IMR-90 (cell line): ENCODE data around the gene ALK. TPM values are rescaled to one million over a fixed set of nuclear protein-coding genes. Genes with fewer than 3 reads are reported as not detected.

Source experiments
- ATAC-seq: fragments of 200-7000 bp; cut with Tn5 transposase; 2 replicates; pipeline ENCODE4 v1.9.1; 2020; ENCODE audit warnings: low read depth, mild to moderate bottlenecking, moderate library complexity
- BruUV-seq: library from RNA; stranded (reverse); fragments of 400-500 nt; replicated peaks from 2 replicates; lab custom pipeline; 2021; lab: Mats Ljungman, UMichigan
- CTCF ChIA-PET: fragments of 300-600 bp; formaldehyde crosslinking; extraction: SDS; loops from one replicate; lab custom pipeline; 2021; ENCODE audit warnings: antibody characterized with exemption; lab: Yijun Ruan, JAX
- POLR2A ChIA-PET: fragments of 300-600 bp; sonication (Branson Sonifier 250); formaldehyde crosslinking; loops from one replicate; lab custom pipeline; 2022; ENCODE audit warnings: antibody characterized with exemption; ENCODE audit not compliant: unreplicated experiment; lab: Charles Lee
- DNase-seq: peaks from one replicate; pipeline ENCODE4 v3.0.0; 2013
- H2AFZ ChIP-seq: replicated peaks from 2 replicates; pipeline ENCODE3; 2013; ENCODE audit warnings: low read length, mild to moderate bottlenecking; ENCODE audit not compliant: poor library complexity
- H2AK5ac ChIP-seq: 2 replicates; pipeline ENCODE4 v1.6.1; 2013; ENCODE audit warnings: low read depth, low read length, inconsistent platforms
- H2AK9ac ChIP-seq: replicated peaks from 2 replicates; pipeline ENCODE3; 2013; ENCODE audit warnings: mild to moderate bottlenecking, low read depth, low read length, moderate library complexity; ENCODE audit not compliant: poor library complexity
- H2BK120ac ChIP-seq: 2 replicates; pipeline ENCODE4 v1.6.1; 2013; ENCODE audit warnings: low read depth, low read length, inconsistent platforms
- H2BK15ac ChIP-seq: 3 replicates; pipeline ENCODE4 v1.6.1; 2013; ENCODE audit warnings: low read depth, low read length, inconsistent platforms
- H2BK20ac ChIP-seq: 2 replicates; pipeline ENCODE4 v1.6.1; 2013; ENCODE audit warnings: low read depth, mild to moderate bottlenecking, inconsistent platforms, low read length, moderate library complexity
- H2BK5ac ChIP-seq: 2 replicates; pipeline ENCODE4 v1.6.1; 2013; ENCODE audit warnings: mild to moderate bottlenecking, low read depth, low read length, inconsistent platforms; ENCODE audit not compliant: poor library complexity, severe bottlenecking
- H3K14ac ChIP-seq: replicated peaks from 2 replicates; pipeline ENCODE4 v1.6.1; 2013; ENCODE audit warnings: low read depth, low read length, inconsistent platforms
- H3K18ac ChIP-seq: 2 replicates; pipeline ENCODE4 v1.6.1; 2013; ENCODE audit warnings: low read depth, low read length, control low read depth
- H3K23ac ChIP-seq: 2 replicates; pipeline ENCODE4 v1.6.1; 2013; ENCODE audit warnings: low read depth, low read length, inconsistent platforms
- H3K27ac ChIP-seq: 2 replicates; pipeline ENCODE4 v1.5.1; 2013; ENCODE audit warnings: mild to moderate bottlenecking, control low read depth, low read length; ENCODE audit not compliant: insufficient read depth
- H3K27me3 ChIP-seq: 2 replicates; pipeline ENCODE4 v1.6.1; 2013; ENCODE audit warnings: low read length; ENCODE audit not compliant: control insufficient read depth, insufficient read depth
- H3K36me3 ChIP-seq: 2 replicates; pipeline ENCODE4 v1.6.1; 2013; ENCODE audit warnings: low read length, mixed read lengths; ENCODE audit not compliant: control insufficient read depth, insufficient read depth
- H3K4ac ChIP-seq: 2 replicates; pipeline ENCODE4 v1.6.1; 2013; ENCODE audit warnings: low read depth, low read length, inconsistent platforms
- H3K4me1 ChIP-seq: 2 replicates; pipeline ENCODE4 v1.6.1; 2013; ENCODE audit warnings: low read length, mixed read lengths; ENCODE audit not compliant: control insufficient read depth, insufficient read depth
- H3K4me2 ChIP-seq: 2 replicates; pipeline ENCODE4 v1.6.1; 2013; ENCODE audit warnings: low read depth, mild to moderate bottlenecking, control low read depth, low read length, moderate library complexity
- H3K4me3 ChIP-seq: 2 replicates; pipeline ENCODE4 v1.5.1; 2013; ENCODE audit warnings: low read depth, mild to moderate bottlenecking, control low read depth, low read length, moderate library complexity; ENCODE audit not compliant: insufficient read depth
- H3K56ac ChIP-seq: 2 replicates; pipeline ENCODE4 v1.6.1; 2013; ENCODE audit warnings: low read length, inconsistent platforms; ENCODE audit not compliant: insufficient read depth; ENCODE audit errors: extremely low read depth
- H3K79me1 ChIP-seq, 2 experiments: 2 replicates each; pipeline ENCODE4 v1.6.1; 2013; ENCODE audit warnings: low read length in 2 of 2, inconsistent platforms in 1 of 2, low read depth in 1 of 2
- H3K9ac ChIP-seq: 2 replicates; pipeline ENCODE4 v1.6.1; 2013; ENCODE audit warnings: low read depth, low read length, control low read depth
- H3K9me1 ChIP-seq: 2 replicates; pipeline ENCODE4 v1.6.1; 2013; ENCODE audit warnings: low read length, inconsistent platforms; ENCODE audit not compliant: insufficient read depth
- H3K9me3 ChIP-seq: 2 replicates; pipeline ENCODE4 v1.6.1; 2013; ENCODE audit warnings: low read length; ENCODE audit not compliant: control insufficient read depth, insufficient read depth
- H4K20me1 ChIP-seq: 2 replicates; pipeline ENCODE4 v1.6.1; 2013; ENCODE audit warnings: low read length, inconsistent platforms; ENCODE audit not compliant: insufficient read depth
- H4K5ac ChIP-seq: 2 replicates; pipeline ENCODE4 v1.6.1; 2013; ENCODE audit warnings: mild to moderate bottlenecking, low read depth, low read length, control low read depth
- H4K8ac ChIP-seq, 2 experiments: 2 replicates each; pipeline ENCODE4 v1.6.1; 2013; ENCODE audit warnings: low read depth in 2 of 2, low read length in 2 of 2, control low read depth in 1 of 2, inconsistent platforms in 1 of 2
- H4K91ac ChIP-seq: 2 replicates; pipeline ENCODE4 v1.6.1; 2013; ENCODE audit warnings: low read depth, low read length, inconsistent platforms; ENCODE audit not compliant: insufficient read depth
- BHLHE40 ChIP-seq: fragments of 150-350 bp; IDR thresholded peaks from 2 replicates; pipeline ENCODE4 v1.6.1; 2016; ENCODE audit warnings: mild to moderate bottlenecking, low read depth, low read length
- CHD1 ChIP-seq: IDR thresholded peaks from 2 replicates; pipeline ENCODE4 v1.6.1; 2012; ENCODE audit warnings: low read depth, low read length, improper control_type of control experiment
- FOS ChIP-seq: fragments of 150-350 bp; IDR thresholded peaks from 2 replicates; pipeline ENCODE4 v1.6.1; 2016; ENCODE audit warnings: low read depth, low read length
- MAFK ChIP-seq: IDR thresholded peaks from 2 replicates; pipeline ENCODE4 v1.6.1; 2012; ENCODE audit warnings: low read depth, low read length, improper control_type of control experiment
- NFE2L2 ChIP-seq: fragments of 150-350 bp; IDR thresholded peaks from 2 replicates; pipeline ENCODE4 v1.6.1; 2016; ENCODE audit warnings: low read depth, mild to moderate bottlenecking, low read length
- RCOR1 ChIP-seq: IDR thresholded peaks from 2 replicates; pipeline ENCODE4 v1.6.1; 2012; ENCODE audit warnings: mild to moderate bottlenecking, low read length, improper control_type of control experiment; ENCODE audit not compliant: insufficient replicate concordance
- RFX5 ChIP-seq: IDR thresholded peaks from 2 replicates; pipeline ENCODE4 v1.8.0; 2012; ENCODE audit warnings: low read depth, mild to moderate bottlenecking, low read length, moderate library complexity
- SMC3 ChIP-seq: fragments of 150-350 bp; IDR thresholded peaks from 2 replicates; pipeline ENCODE4 v1.6.1; 2016; ENCODE audit warnings: low read depth, mild to moderate bottlenecking, antibody characterized with exemption, low read length, moderate library complexity
- WGBS, 2 experiments: methylation state at CpG; one replicate each; pipeline versions ENCODE4 v1.1.5 to v1.1.7; 2013; ENCODE audit warnings: missing lambda C conversion rate in 2 of 2; ENCODE audit not compliant: insufficient read length in 1 of 2; ENCODE audit errors: extremely low coverage in 2 of 2; 5-methylcytosine and 5-hydroxymethylcytosine counted together
- dilution Hi-C: fragments of 300-500 bp; cut with HindIII; formaldehyde crosslinking; loops from one replicate; pipeline ENCODE4 v1.14.3; 2018; ENCODE audit warnings: low sequenced_read_pairs; ENCODE audit not compliant: unreplicated experiment
- in situ Hi-C: fragments of 300-500 bp; cut with MboI; formaldehyde crosslinking; loops from 3 replicates; pipeline ENCODE4 v1.14.3; 2019; ENCODE audit warnings: low sequenced_read_pairs, inconsistent platforms, mixed read lengths
- intact Hi-C: fragments of 100-400 bp; cut with micrococcal nuclease; formaldehyde crosslinking; loops from 2 replicates; pipeline ENCODE4 v1.10.0; 2022
- polyA plus RNA-seq, 3 experiments: library from polyadenylated mRNA; depleted of rRNA; stranded (reverse); fragments of >200 nt; gene quantifications; 2 replicates each; pipeline ENCODE4 v1.2.3, GENCODE V29; 2012; ENCODE audit warnings: low replicate concordance in 1 of 3
- total RNA-seq: library from RNA; depleted of rRNA; stranded (reverse); fragments of >200 nt; gene quantifications from 2 replicates; pipeline ENCODE4 v1.2.3, GENCODE V29; 2012
- TF ChIP-seq, protein P1 (sequence below): fragments of 150-350 bp; IDR thresholded peaks from 2 replicates; pipeline ENCODE4 v1.6.1; 2017; ENCODE audit warnings: mild to moderate bottlenecking, antibody characterized with exemption, low read length, low read depth
- TF ChIP-seq, protein P2 (sequence below): fragments of 150-350 bp; IDR thresholded peaks from 2 replicates; pipeline ENCODE4 v1.6.1; 2016; ENCODE audit warnings: low read depth, mild to moderate bottlenecking, low read length, moderate library complexity, borderline replicate concordance
- TF ChIP-seq, protein P3 (sequence below): conservative IDR thresholded peaks from 2 replicates; pipeline ENCODE4 v1.5.1; 2012; ENCODE audit warnings: mild to moderate bottlenecking, low read depth, low read length, improper control_type of control experiment

Gene ALK
- total and polyA plus RNA-seq, 2 of the 4 experiments (the other 2 are of a cell fraction) = not detected

DNA sequence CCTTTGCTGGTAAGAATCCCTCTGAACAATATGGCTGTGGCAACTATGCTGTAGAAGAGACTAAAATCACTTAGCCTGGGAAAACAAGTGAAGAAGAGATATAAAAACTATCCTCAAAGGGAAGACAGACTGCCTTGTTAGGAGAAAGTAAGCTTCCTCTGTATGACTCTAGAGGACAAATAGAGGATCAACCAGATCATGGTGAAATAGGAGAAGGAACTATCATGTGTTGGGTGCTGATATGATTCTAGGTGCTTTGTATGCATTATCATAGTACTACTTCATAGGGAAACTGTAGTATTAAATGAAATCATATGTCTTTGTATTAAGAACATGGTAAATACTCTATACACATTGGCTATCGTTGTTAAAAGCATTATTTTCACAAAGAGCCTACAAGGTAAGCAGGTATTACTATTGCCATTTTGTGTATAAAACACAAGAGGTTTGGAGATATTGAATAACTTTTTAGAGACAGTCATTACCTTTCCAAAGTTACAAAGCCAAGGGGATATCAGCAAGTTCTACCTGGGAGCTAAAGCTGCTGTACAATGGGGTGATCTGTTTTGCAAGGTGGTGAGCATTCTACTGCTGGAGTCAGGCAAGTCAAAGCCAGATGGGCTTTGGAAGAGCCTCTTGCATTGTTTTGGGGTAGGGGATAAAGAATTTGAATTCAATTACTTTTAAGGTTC lies 402.6 kb downstream of the ALK start:
- Histone ChIP-seq H3K27ac (peak overlapping the region; percentile 87), H2BK5ac (peak overlapping the region; percentile 88), H3K4me1 (peaks cover 29% of the 10 kb centered on the region), H3K36me3 (no peaks in the 10 kb centered on the region), H4K20me1 (no peaks in the 10 kb centered on the region), H2BK15ac (peak overlapping the region; percentile 91; the same call in 2 of the 3 replicates), H3K27me3 (no peaks in the 10 kb centered on the region), H2AFZ (no peak overlapping the region), H3K4me2 (peak overlapping the region; percentile 64; the same call in 1 of the 2 replicates), H3K9me1 (peaks cover 10% of the 10 kb centered on the region; the same call in 1 of the 2 replicates), H4K5ac (peak overlapping the region; percentile 91), H3K79me1 (no peaks in the 10 kb centered on the region), H3K9ac (no peak overlapping the region), H3K14ac (peak overlapping the region; percentile 80), H3K4me3 (no peak overlapping the region), H3K18ac (peak overlapping the region; percentile 98), H4K91ac (peak overlapping the region; percentile 87), H2AK5ac (peak overlapping the region; percentile 86), H2BK20ac (peak overlapping the region; percentile 92), H3K56ac (no peak overlapping the region), H2BK120ac (peak overlapping the region; percentile 92), H2AK9ac (peak overlapping the region; percentile 74), H4K8ac (peak overlapping the region; percentile 66 to 82), H3K23ac (peak overlapping the region; percentile 60), H3K9me3 (no peaks in the 10 kb centered on the region), H3K4ac (peak overlapping the region; percentile 88)
- ATAC-seq (no peak), DNase-seq (no peak)
- in situ Hi-C loops = no loop called here
- intact Hi-C loops = loop anchor here (5.0 kb wide), 1 partner anchor 56 kb away; no protein-coding TSS in a partner anchor
- no TSS peak for BruUV-seq
- ChIA-PET POLR2A (no interaction called here), CTCF (interaction anchor here (0.6 kb wide), 1 partner anchor 101 kb away, joined by 3 read pairs; no protein-coding TSS in a partner anchor)
- TF ChIP-seq NFE2L2 (no peak), MAFK (no peak), SMC3 (no peak), RFX5 (no peak), RCOR1 (no peak), CHD1 (no peak), BHLHE40 (no peak), FOS (no peak)
- TF ChIP-seq, protein P1, sequence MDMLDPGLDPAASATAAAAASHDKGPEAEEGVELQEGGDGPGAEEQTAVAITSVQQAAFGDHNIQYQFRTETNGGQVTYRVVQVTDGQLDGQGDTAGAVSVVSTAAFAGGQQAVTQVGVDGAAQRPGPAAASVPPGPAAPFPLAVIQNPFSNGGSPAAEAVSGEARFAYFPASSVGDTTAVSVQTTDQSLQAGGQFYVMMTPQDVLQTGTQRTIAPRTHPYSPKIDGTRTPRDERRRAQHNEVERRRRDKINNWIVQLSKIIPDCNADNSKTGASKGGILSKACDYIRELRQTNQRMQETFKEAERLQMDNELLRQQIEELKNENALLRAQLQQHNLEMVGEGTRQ = no peak
- TF ChIP-seq, protein P2, sequence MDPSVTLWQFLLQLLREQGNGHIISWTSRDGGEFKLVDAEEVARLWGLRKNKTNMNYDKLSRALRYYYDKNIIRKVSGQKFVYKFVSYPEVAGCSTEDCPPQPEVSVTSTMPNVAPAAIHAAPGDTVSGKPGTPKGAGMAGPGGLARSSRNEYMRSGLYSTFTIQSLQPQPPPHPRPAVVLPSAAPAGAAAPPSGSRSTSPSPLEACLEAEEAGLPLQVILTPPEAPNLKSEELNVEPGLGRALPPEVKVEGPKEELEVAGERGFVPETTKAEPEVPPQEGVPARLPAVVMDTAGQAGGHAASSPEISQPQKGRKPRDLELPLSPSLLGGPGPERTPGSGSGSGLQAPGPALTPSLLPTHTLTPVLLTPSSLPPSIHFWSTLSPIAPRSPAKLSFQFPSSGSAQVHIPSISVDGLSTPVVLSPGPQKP = no peak
- TF ChIP-seq, protein P3, sequence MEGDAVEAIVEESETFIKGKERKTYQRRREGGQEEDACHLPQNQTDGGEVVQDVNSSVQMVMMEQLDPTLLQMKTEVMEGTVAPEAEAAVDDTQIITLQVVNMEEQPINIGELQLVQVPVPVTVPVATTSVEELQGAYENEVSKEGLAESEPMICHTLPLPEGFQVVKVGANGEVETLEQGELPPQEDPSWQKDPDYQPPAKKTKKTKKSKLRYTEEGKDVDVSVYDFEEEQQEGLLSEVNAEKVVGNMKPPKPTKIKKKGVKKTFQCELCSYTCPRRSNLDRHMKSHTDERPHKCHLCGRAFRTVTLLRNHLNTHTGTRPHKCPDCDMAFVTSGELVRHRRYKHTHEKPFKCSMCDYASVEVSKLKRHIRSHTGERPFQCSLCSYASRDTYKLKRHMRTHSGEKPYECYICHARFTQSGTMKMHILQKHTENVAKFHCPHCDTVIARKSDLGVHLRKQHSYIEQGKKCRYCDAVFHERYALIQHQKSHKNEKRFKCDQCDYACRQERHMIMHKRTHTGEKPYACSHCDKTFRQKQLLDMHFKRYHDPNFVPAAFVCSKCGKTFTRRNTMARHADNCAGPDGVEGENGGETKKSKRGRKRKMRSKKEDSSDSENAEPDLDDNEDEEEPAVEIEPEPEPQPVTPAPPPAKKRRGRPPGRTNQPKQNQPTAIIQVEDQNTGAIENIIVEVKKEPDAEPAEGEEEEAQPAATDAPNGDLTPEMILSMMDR = no peak
- no CpG with 5 or more reads among the region's 1 CpG for WGBS, 2 experiments
- dilution Hi-C loops = no loop called here
